ENCODE data around the gene CTCF.

CTCF gene

GRCh38 chr16:67661886-67662652, 99.7 kb downstream of the CTCF start:
- no peak for DNase-seq (ENCODE audit: low read depth)
- H3K4me3 ChIP-seq (ENCODE audit: low read length), result no peak overlapping the region
- TF ChIP-seq CTCF (conservative IDR thresholded peaks at IDR 0.05; ENCODE audit: low read depth, low read length), result no peak

DNA sequence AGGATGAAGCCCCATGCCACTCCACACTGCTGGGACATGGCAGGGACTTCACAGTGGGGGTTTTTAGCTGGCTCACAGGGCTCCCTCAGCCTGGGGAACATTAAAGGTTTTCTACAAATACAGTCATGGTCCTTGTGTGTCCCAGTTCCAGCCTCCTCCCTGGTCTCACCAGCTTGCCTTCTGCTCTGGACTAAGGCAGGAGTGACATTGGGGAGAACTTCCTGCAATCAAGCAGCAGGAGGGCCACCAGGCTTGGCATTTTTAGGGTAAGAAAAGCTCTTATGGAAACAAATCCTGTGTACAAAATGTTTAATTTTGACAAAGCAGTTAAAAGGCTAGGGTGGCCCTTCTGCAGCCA, 100.3 kb downstream of the CTCF start:
- TF ChIP-seq CTCF (conservative IDR thresholded peaks at IDR 0.05; ENCODE audit: low read depth, low read length), result no peak
- DNase-seq (ENCODE audit: low read depth), result no peak
- no peak overlapping the region for H3K4me3 ChIP-seq (ENCODE audit: low read length)

DNA sequence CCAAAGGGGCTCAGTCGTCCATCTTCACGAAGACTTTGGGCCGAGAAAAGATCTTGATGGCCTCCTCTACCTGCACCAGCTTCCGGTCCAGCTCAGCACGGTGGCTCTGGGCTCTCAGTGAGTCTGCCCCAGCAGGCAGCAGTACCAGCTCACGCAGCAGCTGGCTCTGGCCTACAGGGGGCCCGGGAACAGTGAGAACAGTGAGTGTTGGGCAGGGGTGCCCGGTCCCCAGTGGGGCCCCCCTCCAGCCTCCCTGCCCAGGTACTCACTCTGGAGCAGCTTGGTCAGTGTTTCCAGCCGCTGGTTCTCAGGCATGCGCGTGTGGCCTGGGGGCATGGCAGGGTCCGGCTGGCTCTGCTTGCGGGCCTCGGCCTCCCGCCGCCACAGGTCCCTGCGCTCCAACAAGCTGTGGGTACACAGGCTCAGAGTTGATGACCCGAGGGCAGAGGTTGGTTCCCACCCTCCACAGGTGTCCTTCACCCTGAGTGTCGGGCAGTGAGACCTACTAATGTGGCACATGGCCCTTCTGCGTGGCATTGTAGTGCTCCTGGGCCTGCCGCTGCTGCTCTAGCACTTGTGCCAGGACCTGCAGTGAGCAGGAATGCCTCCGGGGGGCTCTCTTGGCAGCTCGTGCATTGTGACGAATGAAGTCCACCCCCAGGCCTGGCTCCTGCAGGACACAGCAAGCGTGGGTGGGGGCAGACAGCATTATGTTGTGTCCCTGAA, 101.0 kb downstream of the CTCF start:
- no peak overlapping the region for H3K4me3 ChIP-seq (ENCODE audit: low read length)
- DNase-seq (ENCODE audit: low read depth), result no peak
- peak; percentile 59 for TF ChIP-seq CTCF (conservative IDR thresholded peaks at IDR 0.05; ENCODE audit: low read depth, low read length)

GRCh38 chr16:67663877-67664222, 101.5 kb downstream of the CTCF start:
- no peak for TF ChIP-seq CTCF (conservative IDR thresholded peaks at IDR 0.05; ENCODE audit: low read depth, low read length)
- no peak overlapping the region for H3K4me3 ChIP-seq (ENCODE audit: low read length)
- no peak for DNase-seq (ENCODE audit: low read depth)

GRCh38 chr16:67664258-67664657, 101.9 kb downstream of the CTCF start:
- no peak overlapping the region for H3K4me3 ChIP-seq (ENCODE audit: low read length)
- TF ChIP-seq CTCF (conservative IDR thresholded peaks at IDR 0.05; ENCODE audit: low read depth, low read length), result no peak
- no peak for DNase-seq (ENCODE audit: low read depth)

DNA sequence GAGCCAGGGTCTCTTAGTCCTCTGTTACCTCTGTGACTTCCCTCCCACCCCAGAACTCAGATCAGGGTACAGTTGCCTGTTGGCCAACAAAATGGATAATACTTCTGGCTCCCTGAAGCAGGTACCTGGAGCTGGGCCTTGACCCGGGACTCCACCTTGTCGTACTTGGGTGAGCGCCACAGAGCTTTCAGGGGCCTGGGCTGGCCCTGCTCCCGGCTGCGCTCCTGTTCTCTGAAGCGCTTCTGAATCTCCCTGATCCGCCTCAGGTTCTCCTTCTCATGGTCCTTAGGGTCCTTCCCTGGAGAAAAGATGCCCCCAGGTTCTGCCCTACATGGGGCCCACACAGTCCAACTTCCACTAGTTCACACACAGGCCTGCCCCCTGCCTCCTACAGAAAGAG, 102.5 kb downstream of the CTCF start:
- TF ChIP-seq CTCF (conservative IDR thresholded peaks at IDR 0.05; ENCODE audit: low read depth, low read length), result no peak

GRCh38 chr16:67665598-67665997, 103.3 kb downstream of the CTCF start:
- DNase-seq (ENCODE audit: low read depth), result no peak

More for the DNA sequence above, 102.5 kb downstream of the CTCF start:
- no peak overlapping the region for H3K4me3 ChIP-seq (ENCODE audit: low read length)
- no peak for DNase-seq (ENCODE audit: low read depth)

More at GRCh38 chr16:67665598-67665997, 103.3 kb downstream of the CTCF start:
- TF ChIP-seq CTCF (conservative IDR thresholded peaks at IDR 0.05; ENCODE audit: low read depth, low read length), result no peak
- peak overlapping the region; percentile 58 for H3K4me3 ChIP-seq (ENCODE audit: low read length)
